SK-N-SH (cell line): ENCODE data around the gene CLINT1. TPM values are rescaled to one million over a fixed set of nuclear protein-coding genes. Genes with fewer than 3 reads are reported as not detected.

Source experiments
- CTCF ChIA-PET: fragments of 300-600, 350-600 bp; formaldehyde crosslinking; extraction: SDS; loops from one replicate; lab custom pipeline; 2021; lab: Yijun Ruan, JAX
- POLR2A ChIA-PET: fragments of 350-600 bp; sonication (Branson Sonifier 250); formaldehyde crosslinking; extraction: SDS; loops from one replicate; lab custom pipeline; 2020; ENCODE audit warnings: antibody characterized with exemption, inconsistent platforms; lab: Yijun Ruan, JAX
- DNase-seq: peaks from one replicate; pipeline ENCODE4 v3.0.0; 2012
- H2AFZ ChIP-seq: fragments of 200-600 bp; sonication (generic); 2 replicates; pipeline ENCODE4 v1.8.1; 2016; ENCODE audit warnings: antibody characterized with exemption, mild to moderate bottlenecking, low read depth
- H3F3A ChIP-seq: fragments of 200-600 bp; sonication (generic); replicated peaks from 2 replicates; pipeline ENCODE3; 2016; ENCODE audit warnings: antibody characterized with exemption, mild to moderate bottlenecking; ENCODE audit not compliant: insufficient read depth
- H3K27ac ChIP-seq, 2 experiments: fragments of 200-500 bp in 1 of 2; fragments of 200-600 bp in 1 of 2; sonication (Bioruptor generic) in 1 of 2; sonication (generic), shearing (Covaris generic) in 1 of 2; 2 replicates each; pipeline versions ENCODE4 v1.5.1 to v1.6.1; 2014 to 2016; ENCODE audit warnings: low read depth in 2 of 2, inconsistent platforms in 1 of 2, low read length in 1 of 2, mild to moderate bottlenecking in 1 of 2, mixed read lengths in 1 of 2
- H3K27me3 ChIP-seq: fragments of 200-600 bp; sonication (generic), shearing (Covaris generic); 2 replicates; pipeline ENCODE4 v1.6.1; 2016; ENCODE audit warnings: mixed run types; ENCODE audit not compliant: insufficient read depth
- H3K36me3 ChIP-seq, 2 experiments: fragments of 200-500 bp in 1 of 2; fragments of 200-600 bp in 1 of 2; sonication (Bioruptor generic) in 1 of 2; sonication (generic) in 1 of 2; replicated peaks in 1 of 2; 2 replicates each; pipeline versions ENCODE3 to v1.5.1; 2014 to 2016; ENCODE audit warnings: low read length in 1 of 2, mild to moderate bottlenecking in 1 of 2; ENCODE audit not compliant: insufficient read depth in 2 of 2, control insufficient read depth in 1 of 2
- H3K4me1 ChIP-seq, 2 experiments: fragments of 200-500 bp in 1 of 2; fragments of 200-600 bp in 1 of 2; sonication (Bioruptor generic) in 1 of 2; sonication (generic), shearing (Covaris generic) in 1 of 2; 2 replicates each; pipeline versions ENCODE4 v1.5.1 to v1.6.1; 2014 to 2016; ENCODE audit warnings: low read depth in 1 of 2, low read length in 1 of 2, mixed run types in 1 of 2; ENCODE audit not compliant: insufficient read depth in 2 of 2, control insufficient read depth in 1 of 2
- H3K4me2 ChIP-seq: fragments of 200-600 bp; sonication (generic), shearing (Covaris generic); 2 replicates; pipeline ENCODE4 v1.6.1; 2017; ENCODE audit warnings: mixed run types
- H3K4me3 ChIP-seq, 2 experiments: fragments of 200-500 bp in 1 of 2; fragments of 200-600 bp in 1 of 2; sonication (Bioruptor generic) in 1 of 2; sonication (generic), shearing (Covaris generic) in 1 of 2; 2 replicates each; pipeline versions ENCODE4 v1.5.1 to v1.8.1; 2014 to 2016; ENCODE audit warnings: low read depth in 2 of 2, inconsistent platforms in 1 of 2, low read length in 1 of 2, mild to moderate bottlenecking in 1 of 2, mixed read lengths in 1 of 2, moderate library complexity in 1 of 2
- H3K79me2 ChIP-seq: fragments of 200-600 bp; sonication (generic); 2 replicates; pipeline ENCODE4 v1.8.1; 2017; ENCODE audit warnings: mild to moderate bottlenecking; ENCODE audit not compliant: insufficient read depth
- H3K9ac ChIP-seq: fragments of 200-600 bp; sonication (generic); 2 replicates; pipeline ENCODE4 v1.6.1; 2017; ENCODE audit warnings: mixed run types
- H3K9me2 ChIP-seq: fragments of 200-600 bp; sonication (generic); 2 replicates; pipeline ENCODE4 v1.6.1; 2017; ENCODE audit warnings: mixed run types
- H3K9me3 ChIP-seq: fragments of 200-600 bp; sonication (generic); 2 replicates; pipeline ENCODE4 v1.6.1; 2017; ENCODE audit warnings: mixed run types, mild to moderate bottlenecking, moderate library complexity
- H4K20me1 ChIP-seq: fragments of 200-600 bp; sonication (generic); 2 replicates; pipeline ENCODE4 v1.6.1; 2017; ENCODE audit warnings: mild to moderate bottlenecking, mixed run types; ENCODE audit not compliant: insufficient read depth
- CHD2 ChIP-seq: fragments of 150-350 bp; IDR thresholded peaks from 2 replicates; pipeline ENCODE4 v1.6.1; 2018; ENCODE audit warnings: low read length; ENCODE audit not compliant: partially characterized antibody
- CTCF ChIP-seq: fragments of 200-600 bp; sonication (generic); IDR thresholded peaks from 2 replicates; pipeline ENCODE4 v1.6.1; 2017; ENCODE audit warnings: antibody characterized with exemption, mild to moderate bottlenecking, moderate library complexity
- ELF1 ChIP-seq: IDR thresholded peaks from 2 replicates; pipeline ENCODE4 v1.4.0; 2012
- EP300 ChIP-seq, 2 experiments: IDR thresholded peaks; 2 replicates each; pipeline versions ENCODE4 v1.4.0 to v1.6.1; 2012; ENCODE audit warnings: borderline replicate concordance in 1 of 2, low read depth in 1 of 2, low read length in 1 of 2
- EZH2phosphoT487 ChIP-seq: fragments of 200-600 bp; sonication (generic); IDR thresholded peaks from 2 replicates; pipeline ENCODE4 v1.6.1; 2017; ENCODE audit warnings: low read depth, mixed run types, mild to moderate bottlenecking, antibody characterized with exemption, moderate library complexity, borderline replicate concordance
- FOXM1 ChIP-seq: IDR thresholded peaks from 2 replicates; pipeline ENCODE4 v1.4.0; 2012; ENCODE audit warnings: low read depth, mild to moderate bottlenecking
- GABPA ChIP-seq: IDR thresholded peaks from 2 replicates; pipeline ENCODE4 v1.4.0; 2012; ENCODE audit warnings: low read depth, mild to moderate bottlenecking
- JUND ChIP-seq: IDR thresholded peaks from 2 replicates; pipeline ENCODE4 v1.4.0; 2012
- MAX ChIP-seq: IDR thresholded peaks from 2 replicates; pipeline ENCODE4 v1.4.0; 2012; ENCODE audit warnings: low read depth
- MEF2A ChIP-seq: IDR thresholded peaks from 2 replicates; pipeline ENCODE4 v1.4.0; 2012; ENCODE audit warnings: low read depth, borderline replicate concordance
- NRF1 ChIP-seq: IDR thresholded peaks from 2 replicates; pipeline ENCODE4 v1.6.1; 2012; ENCODE audit warnings: low read depth, mild to moderate bottlenecking, low read length
- POLR2AphosphoS5 ChIP-seq: IDR thresholded peaks from 2 replicates; pipeline ENCODE4 v1.6.1; 2012; ENCODE audit warnings: low read depth, low read length
- RCOR1 ChIP-seq: fragments of 150-350 bp; IDR thresholded peaks from 2 replicates; pipeline ENCODE4 v1.6.1; 2017; ENCODE audit warnings: antibody characterized with exemption, low read length
- REST ChIP-seq: IDR thresholded peaks from 2 replicates; pipeline ENCODE4 v1.6.1; 2012; ENCODE audit warnings: mild to moderate bottlenecking, low read depth, low read length, moderate library complexity
- RXRA ChIP-seq: IDR thresholded peaks from 2 replicates; pipeline ENCODE4 v1.4.0; 2012; ENCODE audit warnings: low read depth, mild to moderate bottlenecking, borderline replicate concordance
- SIN3A ChIP-seq: IDR thresholded peaks from 2 replicates; pipeline ENCODE4 v1.6.1; 2012; ENCODE audit warnings: low read depth, mild to moderate bottlenecking, low read length, moderate library complexity, borderline replicate concordance
- TAF1 ChIP-seq: IDR thresholded peaks from 2 replicates; pipeline ENCODE4 v1.6.1; 2012; ENCODE audit warnings: low read depth, mild to moderate bottlenecking, low read length, moderate library complexity, borderline replicate concordance
- ZBTB33 ChIP-seq: IDR thresholded peaks from 2 replicates; pipeline ENCODE4 v1.4.0; 2012; ENCODE audit warnings: low read depth, borderline replicate concordance
- WGBS: methylation state at CpG from one replicate; pipeline ENCODE4 v1.1.6; 2017; ENCODE audit warnings: low lambda C conversion rate; 5-methylcytosine and 5-hydroxymethylcytosine counted together
- polyA plus RNA-seq, 3 experiments: library from polyadenylated mRNA; depleted of rRNA; stranded (reverse); fragments of >200 nt; gene quantifications; 2 replicates each; pipeline ENCODE4 v1.2.3, GENCODE V29; 2012

Gene CLINT1
- polyA plus RNA-seq, 1 of the 3 experiments (the other 2 are of a cell fraction), result 65.4 TPM

GRCh38 chr5:157766902-157767301, 92.0 kb downstream of the CLINT1 start:
- no peak for DNase-seq
- Histone ChIP-seq H3K27ac (no peak overlapping the region), H3K9ac (no peak overlapping the region), H3K4me1 (no peaks in the 10 kb centered on the region; a peak in 1 of 4 replicates), H3F3A (no peaks in the 10 kb centered on the region), H2AFZ (no peak overlapping the region), H3K79me2 (no peaks in the 10 kb centered on the region), H3K4me2 (no peak overlapping the region), H3K9me2 (no peaks in the 10 kb centered on the region), H3K36me3 (no peaks in the 10 kb centered on the region), H3K27me3 (no peaks in the 10 kb centered on the region), H3K9me3 (no peaks in the 10 kb centered on the region), H4K20me1 (no peaks in the 10 kb centered on the region), H3K4me3 (no peak overlapping the region)
- TF ChIP-seq POLR2AphosphoS5 (no peak), MEF2A (no peak), EZH2phosphoT487 (no peak), EP300 (IDR thresholded peaks at IDR 0.05; ENCODE audit: borderline replicate concordance in 1 of 2, low read depth in 1 of 2, low read length in 1 of 2) (no peak), FOXM1 (no peak), RXRA (no peak), GABPA (no peak), SIN3A (no peak), MAX (no peak), CHD2 (no peak), ELF1 (no peak), JUND (no peak), TAF1 (no peak), ZBTB33 (no peak)
- whole genome bisulfite sequencing, result 93% methylated on average over 1 of the region's 1 CpG
- POLR2A ChIA-PET, result no interaction called here
- CTCF ChIA-PET, result interaction anchor here (0.9 to 2.1 kb wide), 3 partner anchors 23 to 1366 kb away, joined by 3 to 4 read pairs (median 3); partner anchors contain the start of gene LSM11

GRCh38 chr5:157766442-157766841, 92.5 kb downstream of the CLINT1 start:
- Histone ChIP-seq H3K9me2 (no peaks in the 10 kb centered on the region), H3K4me2 (no peak overlapping the region), H3K79me2 (no peaks in the 10 kb centered on the region), H3K27ac (no peak overlapping the region), H3K4me1 (no peaks in the 10 kb centered on the region; a peak in 1 of 4 replicates), H3F3A (no peaks in the 10 kb centered on the region), H3K36me3 (peaks cover 0 to 3% of the 10 kb centered on the region in 2 experiments), H3K4me3 (no peak overlapping the region), H4K20me1 (no peaks in the 10 kb centered on the region), H3K27me3 (no peaks in the 10 kb centered on the region), H2AFZ (no peak overlapping the region), H3K9me3 (no peaks in the 10 kb centered on the region), H3K9ac (no peak overlapping the region)
- 93% methylated on average over 7 of the region's 7 CpGs for WGBS
- POLR2A ChIA-PET, result no interaction called here
- DNase-seq, result no peak
- no peak for TF ChIP-seq POLR2AphosphoS5
- TF ChIP-seq REST, result no peak
- no peak for TF ChIP-seq NRF1
- TF ChIP-seq EZH2phosphoT487, result no peak
- TF ChIP-seq RCOR1, result no peak
- no peak for TF ChIP-seq GABPA
- TF ChIP-seq MAX, result no peak
- no peak for TF ChIP-seq CTCF
- CTCF ChIA-PET, result interaction anchor here (1.4 to 2.1 kb wide), 2 partner anchors 183 to 1366 kb away, joined by 4 to 6 read pairs; no protein-coding TSS in a partner anchor
